ENCODE results near the gene VILL. TPM values are rescaled to one million over a fixed set of nuclear protein-coding genes. Genes with fewer than 3 reads are reported as not detected.

VILL gene
- total and polyA plus RNA-seq, 2 of the 8 experiments (the other 6 are each of a cell fraction or from before 2014, with no cell fraction given) = 4.1 to 4.2 TPM

- no peak overlapping the region for H2AK5ac ChIP-seq (ENCODE audit: low read depth, low read length)
- H3K23ac ChIP-seq (ENCODE audit: insufficient read length) = no peak overlapping the region
- DNase-seq (ENCODE audit: low read depth in 1 of 2, low spot score in 2 of 2) (no peak), FAIRE-seq (no peak)
- no peaks in the 10 kb centered on the region; a peak in 1 of 7 replicates for H3K27me3 ChIP-seq (replicated peaks in 1 of 4; ENCODE audit: control insufficient read depth in 3 of 4, extremely low read depth in 1 of 4, insufficient read depth in 3 of 4, low read length in 3 of 4)
- no peak overlapping the region for H2BK20ac ChIP-seq (ENCODE audit: low read length)
- peaks cover 8 to 18% of the 10 kb centered on the region in 2 experiments; a peak in 3 of 4 replicates for H3K9me3 ChIP-seq (ENCODE audit: insufficient read depth in 2 of 2, low read depth in 1 of 2, low read length in 1 of 2)
- TF ChIP-seq SP2 (IDR thresholded peaks at IDR 0.05; ENCODE audit: low read length) = no peak
- no peak for TF ChIP-seq CTBP2 (IDR thresholded peaks at IDR 0.05; ENCODE audit: borderline replicate concordance, insufficient read depth, insufficient read length, low read length)
- no peak for TF ChIP-seq SIRT6 (IDR thresholded peaks at IDR 0.05; ENCODE audit: low read length)
- TF ChIP-seq BRCA1 (IDR thresholded peaks at IDR 0.05; ENCODE audit: low read depth, low read length) = no peak
- TF ChIP-seq CBX8 (IDR thresholded peaks at IDR 0.05; ENCODE audit: borderline replicate concordance, low read depth, low read length) = no peak
- no peak overlapping the region for H3K27ac ChIP-seq (ENCODE audit: low read depth, low read length)
- no peak overlapping the region for H3K4me2 ChIP-seq (ENCODE audit: insufficient read depth in 1 of 2, low read depth in 2 of 2, low read length in 2 of 2)
- no peak overlapping the region for H3K14ac ChIP-seq (ENCODE audit: insufficient read length)
- ChIA-PET CTCF (ENCODE audit: partially characterized antibody) (no interaction called here), POLR2A (ENCODE audit: partially characterized antibody) (no interaction called here)
- no peak overlapping the region for H4K8ac ChIP-seq (ENCODE audit: extremely low read depth, insufficient read depth, low read length)
- no peak overlapping the region for H2BK5ac ChIP-seq (ENCODE audit: low read depth, low read length)
- no peak overlapping the region for H3K9ac ChIP-seq (replicated peaks in 1 of 4; ENCODE audit: extremely low read depth in 1 of 4, low read depth in 3 of 4, low read length in 3 of 4)
- no peaks in the 10 kb centered on the region for H3K36me3 ChIP-seq (ENCODE audit: control insufficient read depth in 2 of 4, insufficient read depth in 4 of 4, low read length in 3 of 4)
- no peak overlapping the region for H3K56ac ChIP-seq (replicated peaks; ENCODE audit: insufficient read length, low read depth, low read length)
- no peak overlapping the region for H3K4ac ChIP-seq (replicated peaks; ENCODE audit: insufficient read length, low read depth, low read length)
- no peak overlapping the region for H2BK120ac ChIP-seq (replicated peaks; ENCODE audit: low read depth, low read length)
- H2BK12ac ChIP-seq (ENCODE audit: low read depth, low read length) = no peak overlapping the region
- no peaks in the 10 kb centered on the region for H3K23me2 ChIP-seq (ENCODE audit: low read depth, low read length)
- H2BK15ac ChIP-seq (ENCODE audit: low read length) = no peak overlapping the region
- H3K4me3 ChIP-seq (ENCODE audit: extremely low read depth in 1 of 4, insufficient read depth in 2 of 4, low read depth in 3 of 4, low read length in 4 of 4) = no peak overlapping the region
- WGBS, 2 experiments (ENCODE audit: extremely low coverage in 1 of 2, insufficient coverage in 1 of 2, insufficient read length in 1 of 2, insufficient replicate concordance in 2 of 2, low coverage in 1 of 2, low lambda C conversion rate in 2 of 2, missing lambda C conversion rate in 1 of 2) = 67% methylated on average over 3 of the region's 3 CpGs; no CpG with 5 or more reads in 1 of the 2 experiments
- H2AFZ ChIP-seq (ENCODE audit: low read length) = no peak overlapping the region
- no peaks in the 10 kb centered on the region for H3K79me1 ChIP-seq (ENCODE audit: low read depth, low read length)
- no peaks in the 10 kb centered on the region for H3K4me1 ChIP-seq (replicated peaks in 1 of 4; ENCODE audit: control insufficient read depth in 3 of 4, insufficient read depth in 4 of 4, low read length in 3 of 4)
- H4K5ac ChIP-seq (ENCODE audit: insufficient read length, low read depth, low read length) = no peak overlapping the region
- no peak overlapping the region for H4K91ac ChIP-seq (replicated peaks; ENCODE audit: insufficient read length, low read length)
- H3K18ac ChIP-seq (ENCODE audit: extremely low read depth, low read length) = no peak overlapping the region
- H3K79me2 ChIP-seq (ENCODE audit: control insufficient read depth in 1 of 2, insufficient read depth in 2 of 2, low read length in 2 of 2) = no peaks in the 10 kb centered on the region
- H4K20me1 ChIP-seq (replicated peaks in 1 of 2; ENCODE audit: control insufficient read depth in 1 of 2, insufficient read depth in 2 of 2, low read length in 2 of 2) = no peaks in the 10 kb centered on the region
These were observed 64.0 kb downstream of the VILL start for GRCh38 chr3:38054499-38055001.
